ENCODE data around the gene GLUD1. TPM values are rescaled to one million over a fixed set of nuclear protein-coding genes. Genes with fewer than 3 reads are reported as not detected.
A peak's percentile ranks its signal among the peaks of the same experiment; 100 is the strongest.
"Not testable (repeated sequence)": the region's sequence is repeated elsewhere in the genome, so short reads cannot be mapped to it uniquely, and the experiment has no call there.

Gene GLUD1
- polyA plus RNA-seq (ENCODE audit: insufficient read length) = 192 TPM
- long read RNA-seq, donor 1, transcript GLUD1-201 (13 exons, 3,039 nt) = major isoform, 37 of 84 reads
- long read RNA-seq, donor 1, partial matches to known transcripts = 44 of 84 reads
- long read RNA-seq, donor 1, other reads (novel, unspliced or antisense) = 0 of 84 reads
- long read RNA-seq, donor 2, transcript GLUD1-201 (13 exons, 3,039 nt) = major isoform, 35 of 92 reads
- long read RNA-seq, donor 2, partial matches to known transcripts = 49 of 92 reads
- long read RNA-seq, donor 2, other reads (novel, unspliced or antisense) = 7 of 92 reads
- long read RNA-seq, donor 3, transcript GLUD1-201 (13 exons, 3,039 nt) = major isoform, 22 of 47 reads
- long read RNA-seq, donor 3, partial matches to known transcripts = 24 of 47 reads
- long read RNA-seq, donor 3, other reads (novel, unspliced or antisense) = 0 of 47 reads
- long read RNA-seq, donor 4, partial matches to known transcripts = 9 of 11 reads
- long read RNA-seq, donor 4, other reads (novel, unspliced or antisense) = 0 of 11 reads
- long read RNA-seq, donor 5, transcript GLUD1-201 (13 exons, 3,039 nt) = major isoform, 35 of 136 reads
- long read RNA-seq, donor 5, partial matches to known transcripts = 94 of 136 reads
- long read RNA-seq, donor 5, other reads (novel, unspliced or antisense) = 5 of 136 reads
- long read RNA-seq, donor 6, transcript GLUD1-201 (13 exons, 3,039 nt) = major isoform, 39 of 66 reads
- long read RNA-seq, donor 6, partial matches to known transcripts = 25 of 66 reads
- long read RNA-seq, donor 6, other reads (novel, unspliced or antisense) = 0 of 66 reads
- long read RNA-seq, donor 7, transcript GLUD1-201 (13 exons, 3,039 nt) = major isoform, 41 of 92 reads
- long read RNA-seq, donor 7, partial matches to known transcripts = 50 of 92 reads
- long read RNA-seq, donor 7, other reads (novel, unspliced or antisense) = 0 of 92 reads
- long read RNA-seq, donor 8, transcript GLUD1-201 (13 exons, 3,039 nt) = major isoform, 18 of 41 reads
- long read RNA-seq, donor 8, partial matches to known transcripts = 23 of 41 reads
- long read RNA-seq, donor 8, other reads (novel, unspliced or antisense) = 0 of 41 reads

GRCh38 chr10:87094373-87095235 lies at the start of gene GLUD1, which contains the start of gene SHLD2:
Gene GLUD1 (minus strand): TSS chr10:87094843. CDS start chr10:87094769, 74 bp downstream.
Gene SHLD2 (plus strand): TSS chr10:87095206. CDS start chr10:87151355, 56,149 bp downstream.
- DNase-seq = peak; percentile 79

GRCh38 chr10:87143109-87143418 lies 48.4 kb upstream of the GLUD1 start:
- DNase-seq = not testable (repeated sequence)

- not testable (repeated sequence) for DNase-seq
Measured at GRCh38 chr10:87142230-87143108, 47.8 kb upstream of the GLUD1 start.

- DNase-seq = not testable (repeated sequence)
Measured at GRCh38 chr10:87137478-87137877, 42.8 kb upstream of the GLUD1 start.

- not testable (repeated sequence) for DNase-seq
Measured at GRCh38 chr10:87134440-87134839, 39.8 kb upstream of the GLUD1 start.

GRCh38 chr10:87133936-87134335 lies 39.3 kb upstream of the GLUD1 start:
- DNase-seq = not testable (repeated sequence)

GRCh38 chr10:87132176-87132575 lies 37.5 kb upstream of the GLUD1 start:
- not testable (repeated sequence) for DNase-seq

- DNase-seq = not testable (repeated sequence)
Measured at GRCh38 chr10:87127607-87128156, 33.0 kb upstream of the GLUD1 start.

GRCh38 chr10:87127048-87127447 lies 32.4 kb upstream of the GLUD1 start:
- DNase-seq = not testable (repeated sequence)

- DNase-seq = not testable (repeated sequence)
Measured at GRCh38 chr10:87123351-87123750, 28.7 kb upstream of the GLUD1 start.

GRCh38 chr10:87119029-87119428 lies 24.4 kb upstream of the GLUD1 start:
- DNase-seq = not testable (repeated sequence)

- DNase-seq = not testable (repeated sequence)
Measured at GRCh38 chr10:87118122-87118521, 23.5 kb upstream of the GLUD1 start.

- DNase-seq = no peak
Measured at GRCh38 chr10:87105446-87106124, 10.9 kb upstream of the GLUD1 start.

GRCh38 chr10:87104727-87105126 lies 10.1 kb upstream of the GLUD1 start:
- not testable (repeated sequence) for DNase-seq

GRCh38 chr10:87101996-87102395 lies 7.4 kb upstream of the GLUD1 start:
- no peak for DNase-seq

GRCh38 chr10:87095236-87095945 lies 748 bp upstream of the GLUD1 start:
- peak; percentile 52 for DNase-seq

- no peak for DNase-seq
Measured at GRCh38 chr10:87093632-87094372, 841 bp downstream of the GLUD1 start.
